K562 (cell line): Measurements from ENCODE around the gene KLHL24. TPM values are rescaled to one million over a fixed set of nuclear protein-coding genes. Genes with fewer than 3 reads are reported as not detected.
A peak's percentile ranks its signal among the peaks of the same experiment; 100 is the strongest.

ENCODE experiments used
- BHLHE40 ChIP-seq: IDR thresholded peaks from 2 replicates; pipeline ENCODE4 v1.6.1; 2011; ENCODE audit warnings: low read length, improper control_type of control experiment
- CHD2 ChIP-seq: IDR thresholded peaks from 2 replicates; pipeline ENCODE4 v1.6.1; 2011; ENCODE audit warnings: low read depth, low read length
- GABPB1 ChIP-seq: sonication (generic); formaldehyde crosslinking; IDR thresholded peaks from 2 replicates; pipeline ENCODE4 v1.8.0; 2022; ENCODE audit warnings: mild to moderate bottlenecking, missing genetic modification reagents
- GATA2 ChIP-seq: sonication (generic); formaldehyde crosslinking; IDR thresholded peaks from 2 replicates; pipeline ENCODE4 v1.4.0; 2020; ENCODE audit warnings: mild to moderate bottlenecking, missing genetic modification reagents
- HDAC1 ChIP-seq, 2 experiments: fragments of 450-650 bp; IDR thresholded peaks; 2 replicates each; pipeline ENCODE4 v1.6.1; 2016 to 2017; ENCODE audit warnings: inconsistent platforms in 1 of 2, mild to moderate bottlenecking in 1 of 2, moderate library complexity in 1 of 2
- NCOR1 ChIP-seq: fragments of 450-650 bp; IDR thresholded peaks from 2 replicates; pipeline ENCODE4 v1.6.1; 2016; ENCODE audit warnings: mild to moderate bottlenecking, moderate library complexity
- SUPT5H ChIP-seq: fragments of 450-650 bp; IDR thresholded peaks from 2 replicates; pipeline ENCODE4 v1.6.1; 2016
- TAL1 ChIP-seq: fragments of 450-650 bp; IDR thresholded peaks from 2 replicates; pipeline ENCODE4 v1.6.1; 2016; ENCODE audit warnings: mild to moderate bottlenecking
- TGIF2 ChIP-seq: sonication (generic); formaldehyde crosslinking; IDR thresholded peaks from 2 replicates; pipeline ENCODE4 v1.8.1; 2022; ENCODE audit warnings: mild to moderate bottlenecking, missing genetic modification reagents, moderate library complexity
- ZNF133 ChIP-seq: fragments of 250-450 bp; sonication (Bioruptor Pico); IDR thresholded peaks from 2 replicates; pipeline ENCODE4 v1.4.0; 2020; ENCODE audit warnings: mild to moderate bottlenecking
- ZNF583 ChIP-seq: fragments of 250-450 bp; sonication (Bioruptor Pico); IDR thresholded peaks from 2 replicates; pipeline ENCODE4 v1.4.0; 2020
- polyA plus RNA-seq, 8 experiments: library from polyadenylated mRNA; depleted of rRNA in 4 of 8; stranded (reverse) in 5 of 8; unstranded in 3 of 8; fragments of >200 nt; fragmentation: Nextera tagmentation in 2 of 8; fragmentation: Illumina TruSeq in 1 of 8; extraction: Ambion mirVana in 2 of 8; extraction: Trizol in 1 of 8; gene quantifications; 2 replicates each; pipeline versions ENCODE4 v1.2.1 to v1.2.3, GENCODE V29; 2011 to 2014; ENCODE audit warnings: inconsistent platforms in 1 of 8, missing spikeins in 1 of 8
- total RNA-seq, 7 experiments: library from RNA; depleted of rRNA in 6 of 7; stranded (reverse); fragments of >200 nt in 6 of 7; fragmentation: Illumina TruSeq in 2 of 7; extraction: Trizol in 2 of 7; gene quantifications; 2 replicates each; pipeline versions ENCODE4 v1.2.1 to v1.2.3, GENCODE V29; 2011 to 2021; ENCODE audit warnings: low replicate concordance in 1 of 7
- TF ChIP-seq, protein P1 (sequence below): sonication (generic); formaldehyde crosslinking; IDR thresholded peaks from 2 replicates; pipeline ENCODE4 v1.9.0; 2022; ENCODE audit warnings: mild to moderate bottlenecking, missing genetic modification reagents
- TF ChIP-seq, protein P2 (sequence below), 2 experiments: IDR thresholded peaks; 2 replicates each; pipeline ENCODE4 v1.6.1; 2011; ENCODE audit warnings: borderline replicate concordance in 1 of 2, control low read depth in 1 of 2, low read depth in 1 of 2, low read length in 1 of 2, mild to moderate bottlenecking in 1 of 2, mixed read lengths in 1 of 2, moderate library complexity in 1 of 2; ENCODE audit not compliant: insufficient read depth in 1 of 2, insufficient read length in 1 of 2, poor library complexity in 1 of 2, severe bottlenecking in 1 of 2; ENCODE audit errors: extremely low read depth in 1 of 2
- TF ChIP-seq, protein P3 (sequence below): fragments of 250-450 bp; sonication (Bioruptor Pico); IDR thresholded peaks from 2 replicates; pipeline ENCODE4 v1.4.0; 2020; ENCODE audit warnings: mild to moderate bottlenecking
- TF ChIP-seq, protein P4 (sequence below), 2 experiments: fragments of 450-650 bp in 1 of 2; sonication (generic) in 1 of 2; formaldehyde crosslinking in 1 of 2; IDR thresholded peaks; 2 replicates each; pipeline versions ENCODE4 v1.7.1 to v1.9.0; 2016 to 2022; ENCODE audit warnings: inconsistent platforms in 1 of 2, mild to moderate bottlenecking in 1 of 2, missing genetic modification reagents in 1 of 2

KLHL24 gene
- total and polyA plus RNA-seq, 9 of the 15 experiments (the other 6 are each of a cell fraction or from before 2014, with no cell fraction given), result 3.3 to 21.2 (median 14.2) TPM

DNA sequence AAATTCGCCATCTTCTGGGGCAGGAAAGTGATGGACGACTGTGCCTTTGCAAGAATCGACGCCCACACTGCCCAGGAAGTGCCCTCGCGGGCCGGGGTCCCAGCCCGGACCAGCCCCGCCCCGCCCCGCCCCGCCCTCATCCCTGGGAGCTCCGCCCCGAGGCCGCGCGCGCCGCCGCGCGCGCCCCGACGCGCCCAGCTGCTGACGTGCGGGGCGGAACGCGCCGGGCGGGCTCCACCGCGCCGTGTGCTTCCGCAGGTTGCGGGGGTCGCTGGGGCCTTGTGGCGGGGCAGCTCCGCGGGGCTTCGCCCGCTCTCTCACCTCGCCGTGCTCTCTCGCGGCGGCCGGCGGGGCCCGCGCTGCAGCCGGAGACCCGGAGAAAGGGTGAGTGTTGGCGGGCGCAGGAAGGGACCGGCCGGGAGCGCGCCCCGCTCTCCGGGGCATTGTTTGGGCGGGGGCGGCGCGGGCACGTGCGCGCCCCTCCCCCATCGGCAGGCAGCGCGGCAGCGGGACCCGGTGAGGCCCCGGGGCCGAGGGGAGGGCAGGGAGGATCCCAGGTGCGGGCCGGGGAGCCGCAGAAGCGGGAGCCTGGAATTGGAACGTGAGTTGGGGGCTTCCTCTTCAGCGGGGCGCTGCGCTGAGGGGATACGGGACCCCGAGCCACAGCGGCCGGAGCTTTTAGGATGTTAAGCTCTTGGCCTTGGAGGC is 62.3 kb downstream of the KLHL24 start, which contains the start of gene YEATS2 (continued):
- peak; percentile 58 for TF ChIP-seq SUPT5H
- TF ChIP-seq, protein P1, sequence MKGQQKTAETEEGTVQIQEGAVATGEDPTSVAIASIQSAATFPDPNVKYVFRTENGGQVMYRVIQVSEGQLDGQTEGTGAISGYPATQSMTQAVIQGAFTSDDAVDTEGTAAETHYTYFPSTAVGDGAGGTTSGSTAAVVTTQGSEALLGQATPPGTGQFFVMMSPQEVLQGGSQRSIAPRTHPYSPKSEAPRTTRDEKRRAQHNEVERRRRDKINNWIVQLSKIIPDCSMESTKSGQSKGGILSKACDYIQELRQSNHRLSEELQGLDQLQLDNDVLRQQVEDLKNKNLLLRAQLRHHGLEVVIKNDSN (CRISPR knock-in tag), result no peak
- no peak for TF ChIP-seq HDAC1 (IDR thresholded peaks at IDR 0.05)
- TF ChIP-seq ZNF583 (CRISPR knock-in tag), result 0 out of 2 replicates have a peak, but pooled peaks have one; percentile 40
- no peak for TF ChIP-seq GABPB1 (CRISPR knock-in tag)
- TF ChIP-seq, protein P2, sequence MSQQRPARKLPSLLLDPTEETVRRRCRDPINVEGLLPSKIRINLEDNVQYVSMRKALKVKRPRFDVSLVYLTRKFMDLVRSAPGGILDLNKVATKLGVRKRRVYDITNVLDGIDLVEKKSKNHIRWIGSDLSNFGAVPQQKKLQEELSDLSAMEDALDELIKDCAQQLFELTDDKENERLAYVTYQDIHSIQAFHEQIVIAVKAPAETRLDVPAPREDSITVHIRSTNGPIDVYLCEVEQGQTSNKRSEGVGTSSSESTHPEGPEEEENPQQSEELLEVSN (IDR thresholded peaks at IDR 0.05; ENCODE audit: borderline replicate concordance in 1 of 2, extremely low read depth in 1 of 2, insufficient read depth in 1 of 2, insufficient read length in 1 of 2, low read depth in 1 of 2, low read length in 1 of 2, poor library complexity in 1 of 2, severe bottlenecking in 1 of 2), result peak; percentile 43 to 76
- TF ChIP-seq, protein P3, sequence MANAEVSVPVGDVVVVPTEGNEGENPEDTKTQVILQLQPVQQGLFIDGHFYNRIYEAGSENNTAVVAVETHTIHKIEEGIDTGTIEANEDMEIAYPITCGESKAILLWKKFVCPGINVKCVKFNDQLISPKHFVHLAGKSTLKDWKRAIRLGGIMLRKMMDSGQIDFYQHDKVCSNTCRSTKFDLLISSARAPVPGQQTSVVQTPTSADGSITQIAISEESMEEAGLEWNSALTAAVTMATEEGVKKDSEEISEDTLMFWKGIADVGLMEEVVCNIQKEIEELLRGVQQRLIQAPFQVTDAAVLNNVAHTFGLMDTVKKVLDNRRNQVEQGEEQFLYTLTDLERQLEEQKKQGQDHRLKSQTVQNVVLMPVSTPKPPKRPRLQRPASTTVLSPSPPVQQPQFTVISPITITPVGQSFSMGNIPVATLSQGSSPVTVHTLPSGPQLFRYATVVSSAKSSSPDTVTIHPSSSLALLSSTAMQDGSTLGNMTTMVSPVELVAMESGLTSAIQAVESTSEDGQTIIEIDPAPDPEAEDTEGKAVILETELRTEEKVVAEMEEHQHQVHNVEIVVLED (CRISPR knock-in tag), result peak; percentile 84
- peak; percentile 76; the same call in 1 of the 2 replicates for TF ChIP-seq TGIF2 (CRISPR knock-in tag)
- no peak for TF ChIP-seq GATA2
- TF ChIP-seq, protein P4, sequence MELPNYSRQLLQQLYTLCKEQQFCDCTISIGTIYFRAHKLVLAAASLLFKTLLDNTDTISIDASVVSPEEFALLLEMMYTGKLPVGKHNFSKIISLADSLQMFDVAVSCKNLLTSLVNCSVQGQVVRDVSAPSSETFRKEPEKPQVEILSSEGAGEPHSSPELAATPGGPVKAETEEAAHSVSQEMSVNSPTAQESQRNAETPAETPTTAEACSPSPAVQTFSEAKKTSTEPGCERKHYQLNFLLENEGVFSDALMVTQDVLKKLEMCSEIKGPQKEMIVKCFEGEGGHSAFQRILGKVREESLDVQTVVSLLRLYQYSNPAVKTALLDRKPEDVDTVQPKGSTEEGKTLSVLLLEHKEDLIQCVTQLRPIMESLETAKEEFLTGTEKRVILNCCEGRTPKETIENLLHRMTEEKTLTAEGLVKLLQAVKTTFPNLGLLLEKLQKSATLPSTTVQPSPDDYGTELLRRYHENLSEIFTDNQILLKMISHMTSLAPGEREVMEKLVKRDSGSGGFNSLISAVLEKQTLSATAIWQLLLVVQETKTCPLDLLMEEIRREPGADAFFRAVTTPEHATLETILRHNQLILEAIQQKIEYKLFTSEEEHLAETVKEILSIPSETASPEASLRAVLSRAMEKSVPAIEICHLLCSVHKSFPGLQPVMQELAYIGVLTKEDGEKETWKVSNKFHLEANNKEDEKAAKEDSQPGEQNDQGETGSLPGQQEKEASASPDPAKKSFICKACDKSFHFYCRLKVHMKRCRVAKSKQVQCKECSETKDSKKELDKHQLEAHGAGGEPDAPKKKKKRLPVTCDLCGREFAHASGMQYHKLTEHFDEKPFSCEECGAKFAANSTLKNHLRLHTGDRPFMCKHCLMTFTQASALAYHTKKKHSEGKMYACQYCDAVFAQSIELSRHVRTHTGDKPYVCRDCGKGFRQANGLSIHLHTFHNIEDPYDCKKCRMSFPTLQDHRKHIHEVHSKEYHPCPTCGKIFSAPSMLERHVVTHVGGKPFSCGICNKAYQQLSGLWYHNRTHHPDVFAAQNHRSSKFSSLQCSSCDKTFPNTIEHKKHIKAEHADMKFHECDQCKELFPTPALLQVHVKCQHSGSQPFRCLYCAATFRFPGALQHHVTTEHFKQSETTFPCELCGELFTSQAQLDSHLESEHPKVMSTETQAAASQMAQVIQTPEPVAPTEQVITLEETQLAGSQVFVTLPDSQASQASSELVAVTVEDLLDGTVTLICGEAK (IDR thresholded peaks at IDR 0.05), result peak; percentile 18; the same call in 1 of the 2 replicates
- TF ChIP-seq, protein P4 (CRISPR knock-in tag; IDR thresholded peaks at IDR 0.05), result no peak
- TF ChIP-seq CHD2, result no peak
- no peak for TF ChIP-seq ZNF133 (CRISPR knock-in tag)
- TF ChIP-seq NCOR1, result peak; percentile 27; the same call in 1 of the 2 replicates
- TF ChIP-seq BHLHE40, result peak; percentile 89
- TF ChIP-seq TAL1, result no peak
